ENCODE measurements around the gene ADGRL3.
"Not testable (repeated sequence)": the region's sequence is repeated elsewhere in the genome, so short reads cannot be mapped to it uniquely, and the experiment has no call there.

The ADGRL3 gene

DNA sequence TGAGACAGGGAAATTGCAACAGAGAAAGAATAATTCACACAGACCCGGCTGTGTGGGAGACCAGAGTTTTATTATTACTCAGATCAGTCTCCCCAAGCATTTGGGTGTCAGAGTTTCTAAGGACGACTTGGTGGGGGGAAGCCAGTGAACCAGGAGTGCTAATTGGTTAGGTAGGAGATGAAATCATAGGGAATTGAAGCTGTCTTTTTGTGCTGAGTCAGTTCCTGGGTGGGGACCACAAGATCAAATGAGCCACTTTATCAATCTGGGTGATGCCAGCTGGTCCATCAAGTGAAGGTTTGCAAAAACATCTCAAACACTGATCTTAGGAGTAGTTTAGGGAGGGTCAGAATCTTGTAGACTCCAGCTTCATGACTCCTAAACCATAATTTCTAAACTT is 560.7 kb downstream of the ADGRL3 start:
- H3K4me1 ChIP-seq (ENCODE audit: insufficient read depth, poor library complexity, severe bottlenecking), result no peaks in the 10 kb centered on the region
- ATAC-seq (ENCODE audit: low read depth) (no peak), DNase-seq (ENCODE audit: low spot score) (no peak)
- H3K27me3 ChIP-seq (ENCODE audit: insufficient read depth, poor library complexity, severe bottlenecking), result no peaks in the 10 kb centered on the region
- H3K9me3 ChIP-seq (ENCODE audit: severe bottlenecking), result no peaks in the 10 kb centered on the region
- TF ChIP-seq, protein P1, sequence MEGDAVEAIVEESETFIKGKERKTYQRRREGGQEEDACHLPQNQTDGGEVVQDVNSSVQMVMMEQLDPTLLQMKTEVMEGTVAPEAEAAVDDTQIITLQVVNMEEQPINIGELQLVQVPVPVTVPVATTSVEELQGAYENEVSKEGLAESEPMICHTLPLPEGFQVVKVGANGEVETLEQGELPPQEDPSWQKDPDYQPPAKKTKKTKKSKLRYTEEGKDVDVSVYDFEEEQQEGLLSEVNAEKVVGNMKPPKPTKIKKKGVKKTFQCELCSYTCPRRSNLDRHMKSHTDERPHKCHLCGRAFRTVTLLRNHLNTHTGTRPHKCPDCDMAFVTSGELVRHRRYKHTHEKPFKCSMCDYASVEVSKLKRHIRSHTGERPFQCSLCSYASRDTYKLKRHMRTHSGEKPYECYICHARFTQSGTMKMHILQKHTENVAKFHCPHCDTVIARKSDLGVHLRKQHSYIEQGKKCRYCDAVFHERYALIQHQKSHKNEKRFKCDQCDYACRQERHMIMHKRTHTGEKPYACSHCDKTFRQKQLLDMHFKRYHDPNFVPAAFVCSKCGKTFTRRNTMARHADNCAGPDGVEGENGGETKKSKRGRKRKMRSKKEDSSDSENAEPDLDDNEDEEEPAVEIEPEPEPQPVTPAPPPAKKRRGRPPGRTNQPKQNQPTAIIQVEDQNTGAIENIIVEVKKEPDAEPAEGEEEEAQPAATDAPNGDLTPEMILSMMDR (IDR thresholded peaks at IDR 0.05; ENCODE audit: poor library complexity, severe bottlenecking), result no peak
- no peaks in the 10 kb centered on the region for H3K36me3 ChIP-seq (ENCODE audit: low read depth)
- H3K4me3 ChIP-seq (ENCODE audit: severe bottlenecking), result no peak overlapping the region
- H3K27ac ChIP-seq (ENCODE audit: poor library complexity, severe bottlenecking), result no peak overlapping the region

DNA sequence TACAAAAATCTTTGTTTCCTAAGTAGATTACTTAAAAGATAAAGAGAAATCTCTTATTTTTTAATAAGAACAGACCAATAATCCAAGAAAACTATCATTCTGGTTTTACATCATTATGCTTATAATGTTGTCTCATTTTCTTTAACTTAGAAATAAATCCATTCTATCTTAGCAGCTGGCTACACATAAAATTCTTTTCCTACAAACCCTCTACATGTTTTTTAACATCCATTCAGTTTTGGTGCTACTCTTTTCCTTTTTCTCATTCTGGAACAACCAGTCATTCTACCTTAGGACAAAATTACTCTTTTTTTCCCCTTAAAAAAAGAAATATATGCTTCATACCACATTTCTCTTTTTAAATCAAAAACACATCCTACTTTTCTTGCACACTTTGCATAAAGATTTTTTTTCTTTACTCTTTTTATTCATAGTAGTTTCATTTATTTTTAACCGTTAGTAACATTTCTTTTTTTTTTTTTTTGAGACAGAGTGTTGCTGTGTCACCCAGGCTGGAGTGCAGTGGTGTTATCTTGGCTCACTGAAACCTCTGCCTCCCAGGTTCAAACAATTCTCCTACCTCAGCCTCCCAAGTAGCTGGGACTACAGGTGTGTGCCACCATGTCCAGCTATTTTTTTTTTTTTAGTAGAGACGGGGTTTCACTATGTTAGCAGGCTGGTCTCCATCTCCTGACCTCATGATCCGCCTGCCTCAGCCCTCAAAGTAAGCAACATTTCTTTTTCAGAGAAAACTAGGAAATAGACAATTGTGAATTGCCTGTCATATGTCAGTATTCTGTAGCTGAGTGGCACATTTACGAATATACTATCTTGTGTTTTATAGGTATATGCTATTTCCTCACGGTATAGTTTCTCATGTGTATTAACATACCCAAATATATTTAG is 562.8 kb downstream of the ADGRL3 start:
- no peaks in the 10 kb centered on the region for H3K36me3 ChIP-seq (ENCODE audit: low read depth)
- no peaks in the 10 kb centered on the region for H3K4me1 ChIP-seq (ENCODE audit: insufficient read depth, poor library complexity, severe bottlenecking)
- H3K27me3 ChIP-seq (ENCODE audit: insufficient read depth, poor library complexity, severe bottlenecking), result no peaks in the 10 kb centered on the region
- H3K4me3 ChIP-seq (ENCODE audit: severe bottlenecking), result no peak overlapping the region
- DNase-seq (ENCODE audit: low spot score), result no peak
- H3K9me3 ChIP-seq (ENCODE audit: severe bottlenecking), result no peaks in the 10 kb centered on the region
- H3K27ac ChIP-seq (ENCODE audit: poor library complexity, severe bottlenecking), result no peak overlapping the region
- TF ChIP-seq, protein P1 (IDR thresholded peaks at IDR 0.05; ENCODE audit: poor library complexity, severe bottlenecking), result no peak
- no peak for ATAC-seq (ENCODE audit: low read depth)

DNA sequence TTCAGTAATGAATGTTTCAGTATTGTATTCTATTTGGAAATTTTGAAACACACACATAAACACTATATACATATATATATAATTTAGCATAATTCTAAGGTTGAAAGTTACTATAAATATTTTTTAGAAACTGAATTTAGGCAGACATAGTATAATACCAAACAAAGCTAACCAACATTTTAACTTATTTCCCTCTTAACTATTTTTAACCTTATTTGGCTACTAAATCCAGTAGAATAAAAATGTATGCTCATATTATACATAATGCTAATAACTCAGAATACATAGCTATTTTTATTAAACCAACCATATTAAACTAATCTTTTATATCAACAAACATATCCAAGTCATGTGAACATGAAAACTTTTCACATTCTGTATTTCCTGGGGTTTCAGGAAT is 563.6 kb downstream of the ADGRL3 start:
- TF ChIP-seq, protein P1 (IDR thresholded peaks at IDR 0.05; ENCODE audit: poor library complexity, severe bottlenecking), result no peak
- Histone ChIP-seq H3K27ac (ENCODE audit: poor library complexity, severe bottlenecking) (no peak overlapping the region), H3K36me3 (ENCODE audit: low read depth) (no peaks in the 10 kb centered on the region), H3K4me3 (ENCODE audit: severe bottlenecking) (no peak overlapping the region), H3K4me1 (ENCODE audit: insufficient read depth, poor library complexity, severe bottlenecking) (no peaks in the 10 kb centered on the region), H3K9me3 (ENCODE audit: severe bottlenecking) (no peaks in the 10 kb centered on the region), H3K27me3 (ENCODE audit: insufficient read depth, poor library complexity, severe bottlenecking) (no peaks in the 10 kb centered on the region)
- ATAC-seq (ENCODE audit: low read depth) (no peak), DNase-seq (ENCODE audit: low spot score) (no peak)

DNA sequence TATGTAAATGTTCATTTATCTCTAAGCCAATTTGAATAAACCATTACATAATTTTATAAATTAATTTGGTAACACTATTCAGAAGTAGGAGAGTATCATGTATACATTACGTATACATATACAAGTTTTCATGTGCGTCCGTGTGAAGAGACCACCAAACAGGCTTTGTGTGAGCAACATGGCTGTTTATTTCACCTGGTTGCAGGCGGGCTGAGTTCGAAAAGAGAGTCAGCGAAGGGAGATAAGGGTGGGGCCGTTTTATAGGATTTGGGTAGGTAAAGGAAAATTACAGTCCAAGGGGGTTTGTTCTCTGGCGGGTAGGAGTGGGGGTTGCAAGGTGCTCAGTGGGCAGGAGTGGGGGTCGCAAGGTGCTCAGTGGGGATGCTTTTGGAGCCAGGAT is 564.0 kb downstream of the ADGRL3 start:
- H3K4me3 ChIP-seq (ENCODE audit: severe bottlenecking); H3K27me3 ChIP-seq (ENCODE audit: insufficient read depth, poor library complexity, severe bottlenecking); DNase-seq (ENCODE audit: low spot score); H3K36me3 ChIP-seq (ENCODE audit: low read depth); ATAC-seq (ENCODE audit: low read depth); H3K27ac ChIP-seq (ENCODE audit: poor library complexity, severe bottlenecking); H3K9me3 ChIP-seq (ENCODE audit: severe bottlenecking); H3K4me1 ChIP-seq (ENCODE audit: insufficient read depth, poor library complexity, severe bottlenecking): not testable (repeated sequence)

DNA sequence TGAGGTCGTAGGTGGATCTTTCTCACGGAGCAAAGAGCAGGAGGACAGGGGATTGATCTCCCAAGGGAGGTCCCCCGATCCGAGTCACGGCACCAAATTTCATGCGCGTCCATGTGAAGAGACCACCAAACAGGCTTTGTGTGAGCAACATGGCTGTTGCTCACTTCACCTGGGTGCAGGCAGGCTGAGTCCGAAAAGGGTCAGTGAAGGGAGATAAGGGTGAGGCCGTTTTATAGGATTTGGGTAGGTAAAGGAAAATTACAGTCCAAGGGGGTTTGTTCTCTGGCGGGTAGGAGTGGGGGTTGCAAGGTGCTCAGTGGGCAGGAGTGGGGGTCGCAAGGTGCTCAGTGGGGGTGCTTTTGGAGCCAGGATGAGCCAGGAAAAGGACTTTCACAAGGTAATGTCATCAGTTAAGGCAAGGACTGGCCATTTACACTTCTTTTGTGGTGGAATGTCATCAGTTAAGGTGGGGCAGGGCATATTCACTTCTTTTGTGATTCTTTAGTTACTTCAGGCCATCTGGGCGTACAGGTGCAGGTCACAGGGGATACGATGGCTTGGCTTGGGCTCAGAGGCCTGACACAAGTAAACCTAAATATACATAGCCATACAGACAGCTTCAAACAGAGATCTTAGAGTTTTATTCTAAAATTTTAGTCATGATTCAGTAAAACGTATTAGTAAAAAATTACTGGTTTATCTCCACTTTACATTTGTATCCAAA is 569.5 kb downstream of the ADGRL3 start:
- not testable (repeated sequence) for H3K27ac ChIP-seq (ENCODE audit: poor library complexity, severe bottlenecking); H3K9me3 ChIP-seq (ENCODE audit: severe bottlenecking); H3K4me3 ChIP-seq (ENCODE audit: severe bottlenecking); H3K4me1 ChIP-seq (ENCODE audit: insufficient read depth, poor library complexity, severe bottlenecking); ATAC-seq (ENCODE audit: low read depth); DNase-seq (ENCODE audit: low spot score); H3K27me3 ChIP-seq (ENCODE audit: insufficient read depth, poor library complexity, severe bottlenecking); H3K36me3 ChIP-seq (ENCODE audit: low read depth)

All from RWPE2 (cell line).